AG09309 (cell line): ENCODE results near the gene RSBN1L.

Experiments used
- DNase-seq: peaks from one replicate; pipeline ENCODE4 v3.0.0-alpha.2; 2010; ENCODE audit warnings: low read depth
- H3K4me3 ChIP-seq: 2 replicates; pipeline ENCODE4 v1.5.1; 2011; ENCODE audit warnings: mild to moderate bottlenecking, low read depth, low read length, moderate library complexity; ENCODE audit not compliant: control insufficient read depth
- TF ChIP-seq, protein P1 (sequence below): IDR thresholded peaks from 2 replicates; pipeline ENCODE4 v1.5.1; 2011; ENCODE audit warnings: mild to moderate bottlenecking, low read depth, low read length, inconsistent platforms; ENCODE audit not compliant: insufficient read depth, control insufficient read depth; ENCODE audit errors: missing control alignments

RSBN1L gene

GRCh38 chr7:77791956-77792355, 95.7 kb downstream of the RSBN1L start:
- TF ChIP-seq, protein P1, sequence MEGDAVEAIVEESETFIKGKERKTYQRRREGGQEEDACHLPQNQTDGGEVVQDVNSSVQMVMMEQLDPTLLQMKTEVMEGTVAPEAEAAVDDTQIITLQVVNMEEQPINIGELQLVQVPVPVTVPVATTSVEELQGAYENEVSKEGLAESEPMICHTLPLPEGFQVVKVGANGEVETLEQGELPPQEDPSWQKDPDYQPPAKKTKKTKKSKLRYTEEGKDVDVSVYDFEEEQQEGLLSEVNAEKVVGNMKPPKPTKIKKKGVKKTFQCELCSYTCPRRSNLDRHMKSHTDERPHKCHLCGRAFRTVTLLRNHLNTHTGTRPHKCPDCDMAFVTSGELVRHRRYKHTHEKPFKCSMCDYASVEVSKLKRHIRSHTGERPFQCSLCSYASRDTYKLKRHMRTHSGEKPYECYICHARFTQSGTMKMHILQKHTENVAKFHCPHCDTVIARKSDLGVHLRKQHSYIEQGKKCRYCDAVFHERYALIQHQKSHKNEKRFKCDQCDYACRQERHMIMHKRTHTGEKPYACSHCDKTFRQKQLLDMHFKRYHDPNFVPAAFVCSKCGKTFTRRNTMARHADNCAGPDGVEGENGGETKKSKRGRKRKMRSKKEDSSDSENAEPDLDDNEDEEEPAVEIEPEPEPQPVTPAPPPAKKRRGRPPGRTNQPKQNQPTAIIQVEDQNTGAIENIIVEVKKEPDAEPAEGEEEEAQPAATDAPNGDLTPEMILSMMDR, result no peak
- H3K4me3 ChIP-seq, result no peak overlapping the region
- DNase-seq, result no peak

- TF ChIP-seq, protein P1, result no peak
- no peak overlapping the region for H3K4me3 ChIP-seq
- no peak for DNase-seq
These were observed 97.7 kb downstream of the RSBN1L start for GRCh38 chr7:77794000-77794399.

GRCh38 chr7:77796109-77796508, 99.8 kb downstream of the RSBN1L start:
- no peak overlapping the region for H3K4me3 ChIP-seq
- TF ChIP-seq, protein P1, result no peak
- no peak for DNase-seq

GRCh38 chr7:77796960-77797359, 100.7 kb downstream of the RSBN1L start:
- TF ChIP-seq, protein P1, result no peak
- DNase-seq, result no peak
- peak overlapping the region; percentile 73 for H3K4me3 ChIP-seq

- DNase-seq, result no peak
- H3K4me3 ChIP-seq, result peak overlapping the region; percentile 73
- TF ChIP-seq, protein P1, result no peak
These were observed 101.6 kb downstream of the RSBN1L start for GRCh38 chr7:77797734-77798393.

- peak; percentile 99 for DNase-seq
- peak within 1 kb of the TSS; percentile 88 for H3K4me3 ChIP-seq
- TF ChIP-seq, protein P1, result peak; percentile 66
These were observed 102.3 kb downstream of the RSBN1L start, which contains the start of the genes PHTF2 and TMEM60 for GRCh38 chr7:77798394-77799077. Gene PHTF2, plus strand, starts transcription at chr7:77798773. Gene TMEM60, minus strand, starts transcription at chr7:77798434. Its CDS starts 4,061 bp downstream, at chr7:77794373.
